ENCODE measurements around the gene TAS1R3.

The TAS1R3 gene

DNA sequence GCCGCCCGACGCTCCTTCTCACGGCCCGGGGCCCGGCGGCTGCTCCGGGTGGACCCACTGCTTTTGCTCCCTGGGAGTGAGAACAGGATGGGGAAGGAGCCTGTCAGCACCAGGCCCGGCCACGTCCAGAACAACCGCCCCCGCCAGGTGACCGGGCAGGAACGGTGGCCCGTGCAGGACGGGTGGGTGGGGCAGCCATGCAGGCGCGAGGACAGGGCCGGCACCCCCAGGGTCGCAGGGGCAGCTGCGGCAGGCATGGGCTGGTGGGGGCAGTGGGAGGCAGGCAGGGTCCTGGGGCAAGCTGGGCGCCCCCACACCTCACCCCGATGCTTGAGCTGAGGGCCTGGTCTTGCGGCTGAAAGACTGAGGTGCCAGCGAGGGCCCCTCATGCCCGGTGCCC is 5.4 kb downstream of the TAS1R3 start:
- TF ChIP-seq, protein P1, sequence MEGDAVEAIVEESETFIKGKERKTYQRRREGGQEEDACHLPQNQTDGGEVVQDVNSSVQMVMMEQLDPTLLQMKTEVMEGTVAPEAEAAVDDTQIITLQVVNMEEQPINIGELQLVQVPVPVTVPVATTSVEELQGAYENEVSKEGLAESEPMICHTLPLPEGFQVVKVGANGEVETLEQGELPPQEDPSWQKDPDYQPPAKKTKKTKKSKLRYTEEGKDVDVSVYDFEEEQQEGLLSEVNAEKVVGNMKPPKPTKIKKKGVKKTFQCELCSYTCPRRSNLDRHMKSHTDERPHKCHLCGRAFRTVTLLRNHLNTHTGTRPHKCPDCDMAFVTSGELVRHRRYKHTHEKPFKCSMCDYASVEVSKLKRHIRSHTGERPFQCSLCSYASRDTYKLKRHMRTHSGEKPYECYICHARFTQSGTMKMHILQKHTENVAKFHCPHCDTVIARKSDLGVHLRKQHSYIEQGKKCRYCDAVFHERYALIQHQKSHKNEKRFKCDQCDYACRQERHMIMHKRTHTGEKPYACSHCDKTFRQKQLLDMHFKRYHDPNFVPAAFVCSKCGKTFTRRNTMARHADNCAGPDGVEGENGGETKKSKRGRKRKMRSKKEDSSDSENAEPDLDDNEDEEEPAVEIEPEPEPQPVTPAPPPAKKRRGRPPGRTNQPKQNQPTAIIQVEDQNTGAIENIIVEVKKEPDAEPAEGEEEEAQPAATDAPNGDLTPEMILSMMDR (conservative IDR thresholded peaks at IDR 0.05), result no peak
- H3K27ac ChIP-seq, result no peak overlapping the region

GRCh38 chr1:1336931-1337792 is 6.1 kb downstream of the TAS1R3 start:
- TF ChIP-seq, protein P1 (conservative IDR thresholded peaks at IDR 0.05), result no peak
- H3K27ac ChIP-seq, result no peak overlapping the region

GRCh38 chr1:1337793-1338147 is 6.7 kb downstream of the TAS1R3 start:
- TF ChIP-seq, protein P1 (conservative IDR thresholded peaks at IDR 0.05), result no peak
- no peak overlapping the region for H3K27ac ChIP-seq

DNA sequence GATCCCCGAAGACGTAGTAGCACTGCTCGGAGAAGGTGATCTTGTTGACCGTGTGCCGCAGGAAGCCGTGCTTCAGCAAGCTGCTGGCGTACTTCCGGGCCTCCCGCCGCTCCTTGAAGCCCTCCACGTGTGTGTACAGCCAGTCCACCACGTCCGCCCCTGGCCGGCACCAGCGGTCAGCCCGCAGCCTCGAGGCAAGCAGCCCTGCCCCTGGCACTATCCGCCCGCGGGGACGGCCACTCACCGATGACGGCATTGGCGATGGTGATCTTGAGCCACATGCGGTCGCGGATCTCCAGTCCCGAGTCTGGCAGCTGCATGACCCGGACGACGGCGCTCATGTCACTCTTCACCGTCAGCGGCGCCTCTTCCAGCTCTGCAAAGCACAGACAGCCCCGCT is 7.2 kb downstream of the TAS1R3 start:
- no peak overlapping the region for H3K27ac ChIP-seq
- TF ChIP-seq, protein P1 (conservative IDR thresholded peaks at IDR 0.05), result no peak

- H3K27ac ChIP-seq, result no peak overlapping the region
- TF ChIP-seq, protein P1 (conservative IDR thresholded peaks at IDR 0.05), result no peak
Observed at GRCh38 chr1:1340185-1340584, 9.1 kb downstream of the TAS1R3 start.

DNA sequence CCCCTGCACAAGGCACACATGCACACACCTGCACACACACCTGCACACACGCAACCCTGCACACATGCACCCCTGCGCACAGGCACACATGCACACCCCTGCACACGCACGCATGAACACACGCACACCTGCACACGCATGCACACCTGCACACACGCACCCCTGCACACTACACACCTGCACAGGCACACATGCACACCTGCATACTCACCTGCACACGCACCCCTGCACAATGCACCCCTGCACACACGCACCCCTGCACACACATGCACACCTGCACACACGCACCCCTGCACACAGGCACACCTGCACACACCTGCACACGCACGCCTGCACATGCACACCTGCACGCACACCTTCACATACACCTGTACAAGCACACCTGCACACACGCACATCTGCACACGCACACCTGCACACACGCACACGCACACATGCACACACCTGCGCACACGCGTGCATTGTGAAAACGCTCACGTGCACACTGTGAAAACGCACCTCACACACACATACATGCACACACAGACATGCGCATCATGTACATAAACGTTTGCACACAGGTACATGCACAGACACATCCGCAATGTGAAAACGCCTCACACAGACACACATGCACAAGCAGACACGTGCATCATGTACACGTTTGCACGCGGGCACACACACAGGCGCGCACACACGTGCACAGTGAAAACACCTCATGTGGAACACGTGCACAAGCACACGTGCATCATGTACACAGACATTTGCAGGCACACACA is 9.9 kb downstream of the TAS1R3 start:
- TF ChIP-seq, protein P1 (conservative IDR thresholded peaks at IDR 0.05), result no peak
- no peak overlapping the region for H3K27ac ChIP-seq

GRCh38 chr1:1341549-1342021 is 10.5 kb downstream of the TAS1R3 start:
- H3K27ac ChIP-seq, result no peak overlapping the region
- TF ChIP-seq, protein P1 (conservative IDR thresholded peaks at IDR 0.05), result no peak

All from VCaP (cell line).